ENCODE results near the gene LRRIQ3.

LRRIQ3 gene

GRCh38 chr1:74113333-74113732 is 84.6 kb downstream of the LRRIQ3 start:
- no peak for DNase-seq (ENCODE audit: low spot score)

- no peak for DNase-seq (ENCODE audit: low spot score)
Observed at GRCh38 chr1:74107394-74107793, 90.6 kb downstream of the LRRIQ3 start.

- no peak for DNase-seq (ENCODE audit: low spot score)
Observed at GRCh38 chr1:74091371-74091770, 106.6 kb downstream of the LRRIQ3 start.

DNA sequence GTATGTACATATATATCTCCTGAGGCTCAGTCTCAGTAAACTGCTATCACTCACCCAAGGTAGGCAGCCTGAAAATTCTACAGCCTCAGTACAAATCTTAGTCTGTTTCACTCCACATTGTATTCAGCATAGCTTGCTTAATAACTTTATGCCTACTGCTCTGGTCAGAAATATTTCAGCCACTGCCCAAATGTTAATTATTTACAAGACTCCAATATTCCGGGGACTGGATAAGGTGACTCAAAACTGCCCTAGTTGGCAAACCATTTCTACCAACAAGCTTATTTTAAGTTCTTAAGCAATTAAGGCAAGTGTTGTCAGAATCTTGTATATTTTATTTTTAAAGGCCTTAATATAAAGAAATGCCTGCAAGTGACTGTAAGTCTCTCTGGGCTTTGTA is 114.8 kb downstream of the LRRIQ3 start:
- no peak for DNase-seq (ENCODE audit: low spot score)

DNA sequence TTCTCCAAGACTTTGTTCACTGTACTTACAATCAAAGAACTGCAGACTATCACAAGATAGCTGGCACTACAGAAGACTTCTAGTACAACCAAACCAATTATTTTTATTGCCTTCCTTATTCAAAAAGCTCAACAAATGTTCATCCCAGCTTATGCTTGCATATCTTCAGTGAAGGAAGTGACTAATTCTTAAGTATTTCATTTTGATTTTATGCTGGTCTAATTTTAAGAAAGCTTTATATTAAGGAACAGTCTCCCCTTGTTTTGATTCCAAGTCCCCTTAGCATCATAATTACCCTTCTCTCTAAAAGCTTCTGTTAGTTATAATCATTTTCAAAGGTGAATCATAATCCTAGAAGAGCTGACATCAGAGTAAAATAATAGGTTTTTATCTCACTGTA is 132.9 kb downstream of the LRRIQ3 start:
- no peak for DNase-seq (ENCODE audit: low spot score)

GRCh38 chr1:74057719-74058118 is 140.3 kb downstream of the LRRIQ3 start:
- DNase-seq (ENCODE audit: low spot score), result no peak

DNA sequence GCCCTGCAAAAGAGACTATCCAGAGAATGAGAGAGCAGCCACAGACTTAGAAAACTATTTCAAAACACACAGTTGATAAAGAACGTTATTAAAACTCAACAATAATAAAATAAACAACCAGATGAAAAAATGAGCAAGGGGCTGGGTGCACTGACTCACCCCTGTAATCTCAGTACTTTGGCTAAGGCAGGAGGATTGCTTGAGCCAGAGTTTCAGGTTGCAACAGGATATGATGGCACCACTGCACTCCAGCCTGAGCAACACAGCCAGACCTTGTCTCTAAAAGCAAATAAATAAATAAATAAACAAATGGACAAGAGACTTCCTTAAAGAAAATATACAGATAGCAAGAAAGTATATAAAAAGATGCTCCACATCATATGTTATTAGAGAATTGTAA is 144.6 kb downstream of the LRRIQ3 start:
- DNase-seq (ENCODE audit: low spot score), result no peak

- DNase-seq (ENCODE audit: low spot score), result no peak
Observed at GRCh38 chr1:74050386-74050785, 147.6 kb downstream of the LRRIQ3 start.

DNA sequence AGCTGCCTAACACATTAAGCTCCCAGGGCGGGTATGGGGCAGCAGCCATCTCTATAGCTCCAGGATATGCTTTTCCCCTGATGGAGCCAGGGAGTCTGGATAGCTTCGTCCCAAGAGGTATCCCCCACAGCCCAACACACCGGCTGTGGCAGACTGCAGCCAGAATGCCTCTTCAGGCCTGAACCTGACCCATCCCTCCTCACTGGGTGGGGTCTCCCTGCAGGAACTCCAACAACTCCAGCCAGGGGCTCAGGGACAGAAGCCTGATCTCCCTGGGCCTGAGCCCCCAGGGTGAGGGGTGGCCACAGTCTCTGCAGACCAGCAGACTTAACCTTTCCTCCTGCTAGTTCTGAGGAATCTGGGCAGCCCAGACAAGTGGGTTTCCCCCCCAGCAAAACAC is 159.9 kb downstream of the LRRIQ3 start:
- DNase-seq (ENCODE audit: low spot score), result no peak

DNA sequence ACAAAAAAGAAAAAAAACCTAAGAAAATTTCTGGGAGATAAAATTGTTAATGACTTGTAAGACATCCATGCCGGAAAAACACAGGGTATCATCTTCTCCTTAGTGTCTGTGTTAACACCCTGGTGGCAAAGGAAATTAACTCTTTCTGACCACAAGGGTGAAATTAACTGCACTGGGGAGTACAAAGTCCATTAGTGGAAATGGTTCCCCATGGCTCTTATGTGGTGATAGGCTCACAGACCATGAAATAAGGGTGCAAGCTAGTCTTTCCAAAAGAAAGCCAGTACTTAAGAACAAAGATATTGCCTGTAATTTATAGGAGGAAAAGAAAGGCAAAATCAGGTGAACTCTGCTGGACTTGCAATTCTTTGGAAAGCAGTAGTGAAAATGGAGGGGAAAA is 185.4 kb downstream of the LRRIQ3 start:
- DNase-seq (ENCODE audit: low spot score), result no peak

DNA sequence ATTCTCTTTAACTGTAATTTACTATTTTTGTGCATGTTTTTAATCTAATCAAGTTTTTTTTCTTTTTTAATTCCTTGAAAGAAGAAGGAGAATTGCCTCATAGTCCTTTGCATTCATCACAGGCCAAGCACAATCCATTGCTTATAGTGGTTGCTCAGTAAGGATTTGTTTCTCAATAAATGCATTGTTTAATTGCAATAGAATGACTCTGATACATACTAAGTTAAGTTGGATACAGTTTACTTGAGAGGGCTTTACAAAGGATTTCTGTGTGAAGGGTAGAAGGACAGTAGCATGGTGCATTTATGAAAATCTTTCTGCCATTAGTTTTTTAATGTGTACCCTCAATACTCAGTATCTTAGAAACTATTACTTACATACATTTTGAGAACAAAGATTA is 186.2 kb downstream of the LRRIQ3 start:
- no peak for DNase-seq (ENCODE audit: low spot score)

- DNase-seq (ENCODE audit: low spot score), result peak; percentile 10
Observed at GRCh38 chr1:74010206-74010605, 187.8 kb downstream of the LRRIQ3 start.

DNA sequence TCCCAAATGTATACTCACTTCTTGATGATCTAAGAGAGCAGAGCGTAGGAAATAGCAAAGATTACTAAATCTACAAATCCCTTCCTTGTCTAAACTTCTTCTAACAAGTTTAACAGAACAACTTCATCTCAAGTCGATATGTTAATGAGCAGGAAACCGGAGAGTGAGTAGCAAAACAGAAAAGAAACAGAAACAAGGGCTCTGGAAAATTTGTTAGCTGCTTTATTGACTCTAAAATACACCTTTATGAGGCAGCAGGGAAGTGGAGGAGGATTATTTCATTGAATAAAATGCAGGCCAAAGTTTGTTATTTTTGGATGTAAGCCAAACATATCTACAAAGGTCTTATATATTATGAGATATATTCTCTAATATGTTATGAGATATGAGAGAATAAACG is 192.4 kb downstream of the LRRIQ3 start:
- no peak for DNase-seq (ENCODE audit: low spot score)

GRCh38 chr1:74003806-74004205 is 194.2 kb downstream of the LRRIQ3 start:
- no peak for DNase-seq (ENCODE audit: low spot score)

- DNase-seq (ENCODE audit: low spot score), result no peak
Observed at GRCh38 chr1:73998348-73998959, 199.5 kb downstream of the LRRIQ3 start.

GRCh38 chr1:73980324-73981040 is 217.5 kb downstream of the LRRIQ3 start:
- DNase-seq (ENCODE audit: low spot score), result no peak

GRCh38 chr1:73979684-73980083 is 218.3 kb downstream of the LRRIQ3 start:
- DNase-seq (ENCODE audit: low spot score), result no peak

DNA sequence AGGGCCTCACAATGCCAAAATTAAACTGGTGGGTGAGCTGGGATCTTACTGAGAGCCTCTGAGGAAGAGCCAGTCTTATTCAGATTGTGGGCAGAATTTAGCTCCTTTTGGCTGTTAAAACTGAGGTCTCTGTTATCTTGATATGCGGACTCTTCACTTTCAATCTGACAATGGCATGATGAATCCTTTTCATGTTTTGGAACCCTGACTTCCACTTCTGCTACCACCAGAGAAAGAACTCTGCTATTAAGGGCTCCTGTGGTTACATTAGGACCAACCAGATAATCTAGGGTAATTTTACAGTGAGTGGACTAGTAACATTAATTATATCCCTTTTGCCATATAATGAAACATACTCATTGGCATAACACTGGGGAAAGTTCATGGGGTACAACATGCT is 219.0 kb downstream of the LRRIQ3 start:
- DNase-seq (ENCODE audit: low spot score), result no peak

Measured in CD4-positive, alpha-beta T cell treated with Interleukin-2 at 100 ng/mL for 4 hours (primary cell).